Loucy (cell line): ENCODE measurements around the gene TMED10.

Source experiments
- EZH2phosphoT487 ChIP-seq: fragments of 200-600 bp; IDR thresholded peaks from 2 replicates; pipeline ENCODE4 v1.6.1; 2018; ENCODE audit warnings: antibody characterized with exemption, mild to moderate bottlenecking, moderate library complexity, borderline replicate concordance
- TF ChIP-seq, protein P1 (sequence below): fragments of 200-600 bp; sonication (generic); conservative IDR thresholded peaks from 2 replicates; pipeline ENCODE4 v1.5.1; 2014; ENCODE audit warnings: mild to moderate bottlenecking, antibody characterized with exemption, low read length

DNA sequence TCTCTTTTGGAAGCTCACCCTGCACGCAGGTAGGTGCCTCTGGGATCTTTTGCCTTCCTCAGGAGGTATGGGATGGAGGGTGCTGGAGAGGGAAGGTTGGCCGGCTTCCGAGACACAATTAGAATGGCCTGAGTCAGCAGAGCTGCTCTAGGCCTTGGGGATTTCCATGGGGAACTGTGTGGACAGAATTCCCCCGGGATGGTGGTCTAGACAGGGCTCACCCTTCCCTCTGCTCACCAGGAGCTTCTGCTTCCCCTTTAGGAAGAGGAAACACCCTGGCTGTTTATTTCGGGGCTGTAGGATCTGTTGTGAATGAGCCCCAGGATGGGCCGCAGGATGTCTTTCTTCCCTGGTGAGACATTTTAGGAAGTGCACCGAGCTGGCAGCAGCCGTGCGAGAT is 43.7 kb upstream of the TMED10 start:
- TF ChIP-seq, protein P1, sequence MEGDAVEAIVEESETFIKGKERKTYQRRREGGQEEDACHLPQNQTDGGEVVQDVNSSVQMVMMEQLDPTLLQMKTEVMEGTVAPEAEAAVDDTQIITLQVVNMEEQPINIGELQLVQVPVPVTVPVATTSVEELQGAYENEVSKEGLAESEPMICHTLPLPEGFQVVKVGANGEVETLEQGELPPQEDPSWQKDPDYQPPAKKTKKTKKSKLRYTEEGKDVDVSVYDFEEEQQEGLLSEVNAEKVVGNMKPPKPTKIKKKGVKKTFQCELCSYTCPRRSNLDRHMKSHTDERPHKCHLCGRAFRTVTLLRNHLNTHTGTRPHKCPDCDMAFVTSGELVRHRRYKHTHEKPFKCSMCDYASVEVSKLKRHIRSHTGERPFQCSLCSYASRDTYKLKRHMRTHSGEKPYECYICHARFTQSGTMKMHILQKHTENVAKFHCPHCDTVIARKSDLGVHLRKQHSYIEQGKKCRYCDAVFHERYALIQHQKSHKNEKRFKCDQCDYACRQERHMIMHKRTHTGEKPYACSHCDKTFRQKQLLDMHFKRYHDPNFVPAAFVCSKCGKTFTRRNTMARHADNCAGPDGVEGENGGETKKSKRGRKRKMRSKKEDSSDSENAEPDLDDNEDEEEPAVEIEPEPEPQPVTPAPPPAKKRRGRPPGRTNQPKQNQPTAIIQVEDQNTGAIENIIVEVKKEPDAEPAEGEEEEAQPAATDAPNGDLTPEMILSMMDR = no peak
- TF ChIP-seq EZH2phosphoT487 = no peak
